Measurements from ENCODE around the gene HOXD8. TPM values are rescaled to one million over a fixed set of nuclear protein-coding genes. Genes with fewer than 3 reads are reported as not detected.

The HOXD8 gene
- total and polyA plus RNA-seq, 2 donors (not counting 1 experiment from before 2014, with no cell fraction given) = not detected

DNA sequence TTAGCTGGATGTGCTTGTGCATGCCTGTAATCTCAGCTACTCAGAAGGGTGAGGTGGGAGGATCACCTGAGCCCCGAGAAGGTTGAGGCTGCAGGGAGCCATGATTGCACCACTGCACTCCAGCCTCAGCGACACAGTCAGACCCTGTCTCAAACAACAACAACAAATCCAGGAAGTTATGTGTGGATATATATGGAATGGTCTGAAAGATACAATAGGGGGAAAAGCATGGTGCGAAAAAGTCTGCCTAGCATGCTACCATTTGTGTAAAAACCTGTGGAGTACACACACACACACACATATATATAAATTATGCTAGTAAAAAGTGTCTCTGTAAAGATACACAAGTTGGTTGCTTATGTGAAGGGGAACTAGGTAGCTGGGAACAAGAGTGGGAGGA, 52.0 kb downstream of the HOXD8 start:
- no peak overlapping the region for H3K27ac ChIP-seq (ENCODE audit: insufficient read depth, low read length)
- TF ChIP-seq, protein P1, sequence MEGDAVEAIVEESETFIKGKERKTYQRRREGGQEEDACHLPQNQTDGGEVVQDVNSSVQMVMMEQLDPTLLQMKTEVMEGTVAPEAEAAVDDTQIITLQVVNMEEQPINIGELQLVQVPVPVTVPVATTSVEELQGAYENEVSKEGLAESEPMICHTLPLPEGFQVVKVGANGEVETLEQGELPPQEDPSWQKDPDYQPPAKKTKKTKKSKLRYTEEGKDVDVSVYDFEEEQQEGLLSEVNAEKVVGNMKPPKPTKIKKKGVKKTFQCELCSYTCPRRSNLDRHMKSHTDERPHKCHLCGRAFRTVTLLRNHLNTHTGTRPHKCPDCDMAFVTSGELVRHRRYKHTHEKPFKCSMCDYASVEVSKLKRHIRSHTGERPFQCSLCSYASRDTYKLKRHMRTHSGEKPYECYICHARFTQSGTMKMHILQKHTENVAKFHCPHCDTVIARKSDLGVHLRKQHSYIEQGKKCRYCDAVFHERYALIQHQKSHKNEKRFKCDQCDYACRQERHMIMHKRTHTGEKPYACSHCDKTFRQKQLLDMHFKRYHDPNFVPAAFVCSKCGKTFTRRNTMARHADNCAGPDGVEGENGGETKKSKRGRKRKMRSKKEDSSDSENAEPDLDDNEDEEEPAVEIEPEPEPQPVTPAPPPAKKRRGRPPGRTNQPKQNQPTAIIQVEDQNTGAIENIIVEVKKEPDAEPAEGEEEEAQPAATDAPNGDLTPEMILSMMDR (conservative IDR thresholded peaks at IDR 0.05 in 1 of 2, IDR thresholded peaks at IDR 0.05 in 1 of 2; ENCODE audit: low read depth in 1 of 2, low read length in 2 of 2) = no peak
- no peak for TF ChIP-seq EZH2 (IDR thresholded peaks at IDR 0.05; ENCODE audit: low read length, missing control alignments)
- no peaks in the 10 kb centered on the region for H4K20me1 ChIP-seq (ENCODE audit: control insufficient read depth, extremely low read depth, insufficient read depth, low read length)
- no peak for DNase-seq (ENCODE audit: low read depth in 2 of 2)
- H3K36me3 ChIP-seq (ENCODE audit: control insufficient read depth, insufficient read depth, low read length) = no peaks in the 10 kb centered on the region
- H3K9ac ChIP-seq (ENCODE audit: insufficient read depth, low read length) = no peak overlapping the region
- no peak overlapping the region for H3K4me3 ChIP-seq (replicated peaks in 1 of 4; ENCODE audit: control extremely low read depth in 1 of 4, insufficient read depth in 1 of 4, low read depth in 3 of 4, low read length in 4 of 4)
- no peaks in the 10 kb centered on the region for H3K79me2 ChIP-seq (ENCODE audit: control insufficient read depth, insufficient read depth, low read length)
- H3K9me3 ChIP-seq (ENCODE audit: control insufficient read depth, insufficient read depth, low read depth, low read length) = no peaks in the 10 kb centered on the region
- no peaks in the 10 kb centered on the region for H3K4me1 ChIP-seq (ENCODE audit: control insufficient read depth, extremely low read depth, insufficient read depth, low read length)
- H2AFZ ChIP-seq (ENCODE audit: low read length) = no peak overlapping the region
- H3K4me2 ChIP-seq (ENCODE audit: extremely low read depth, insufficient read depth, low read length) = no peak overlapping the region
- H3K27me3 ChIP-seq (ENCODE audit: control insufficient read depth, insufficient read depth, low read length) = peaks cover 26% of the 10 kb centered on the region

Other genes with a start within 250 kb of the HOXD8 start
- gene LNPK, start 127.4 kb upstream of the HOXD8 start, total RNA-seq = 30.6 and 38.1 TPM in 2 replicates
- 31.8 and 38.4 TPM in 2 replicates for gene LNPK, start 127.4 kb upstream of the HOXD8 start, polyA plus RNA-seq
- not detected in 2 replicates for gene EVX2, start 45.7 kb upstream of the HOXD8 start, total RNA-seq
- not detected in 2 replicates for gene EVX2, start 45.7 kb upstream of the HOXD8 start, polyA plus RNA-seq
- not detected in 2 replicates for gene HOXD13, start 37.0 kb upstream of the HOXD8 start, total RNA-seq
- not detected in 2 replicates for gene HOXD13, start 37.0 kb upstream of the HOXD8 start, polyA plus RNA-seq
- gene HOXD12, start 29.9 kb upstream of the HOXD8 start, total RNA-seq = not detected in 2 replicates
- gene HOXD12, start 29.9 kb upstream of the HOXD8 start, polyA plus RNA-seq = not detected in 2 replicates
- not detected in 2 replicates for gene HOXD11, start 22.4 kb upstream of the HOXD8 start, total RNA-seq
- gene HOXD11, start 22.4 kb upstream of the HOXD8 start, polyA plus RNA-seq = not detected in 2 replicates
- not detected in 2 replicates for gene HOXD10, start 12.9 kb upstream of the HOXD8 start, total RNA-seq
- not detected in 2 replicates for gene HOXD10, start 12.9 kb upstream of the HOXD8 start, polyA plus RNA-seq
- gene HOXD9, start 7.0 kb upstream of the HOXD8 start, total RNA-seq = not detected in 2 replicates
- not detected in 2 replicates for gene HOXD9, start 7.0 kb upstream of the HOXD8 start, polyA plus RNA-seq
- not detected in 2 replicates for gene HOXD4, start 21.8 kb downstream of the HOXD8 start, total RNA-seq
- not detected in 2 replicates for gene HOXD4, start 21.8 kb downstream of the HOXD8 start, polyA plus RNA-seq
- not detected in 2 replicates for gene HOXD3, start 27.6 kb downstream of the HOXD8 start, total RNA-seq
- gene HOXD3, start 27.6 kb downstream of the HOXD8 start, polyA plus RNA-seq = not detected in 2 replicates
- not detected in 2 replicates for gene HOXD1, start 59.0 kb downstream of the HOXD8 start, total RNA-seq
- gene HOXD1, start 59.0 kb downstream of the HOXD8 start, polyA plus RNA-seq = not detected in 2 replicates
- gene MTX2, start 139.7 kb downstream of the HOXD8 start, total RNA-seq = 20.8 and 29.6 TPM in 2 replicates
- gene MTX2, start 139.7 kb downstream of the HOXD8 start, polyA plus RNA-seq = 44.7 and 46.9 TPM in 2 replicates